ENCODE measurements around the gene NBPF6.
"Not testable (repeated sequence)": the region's sequence is repeated elsewhere in the genome, so short reads cannot be mapped to it uniquely, and the experiment has no call there.

The NBPF6 gene, protein sequence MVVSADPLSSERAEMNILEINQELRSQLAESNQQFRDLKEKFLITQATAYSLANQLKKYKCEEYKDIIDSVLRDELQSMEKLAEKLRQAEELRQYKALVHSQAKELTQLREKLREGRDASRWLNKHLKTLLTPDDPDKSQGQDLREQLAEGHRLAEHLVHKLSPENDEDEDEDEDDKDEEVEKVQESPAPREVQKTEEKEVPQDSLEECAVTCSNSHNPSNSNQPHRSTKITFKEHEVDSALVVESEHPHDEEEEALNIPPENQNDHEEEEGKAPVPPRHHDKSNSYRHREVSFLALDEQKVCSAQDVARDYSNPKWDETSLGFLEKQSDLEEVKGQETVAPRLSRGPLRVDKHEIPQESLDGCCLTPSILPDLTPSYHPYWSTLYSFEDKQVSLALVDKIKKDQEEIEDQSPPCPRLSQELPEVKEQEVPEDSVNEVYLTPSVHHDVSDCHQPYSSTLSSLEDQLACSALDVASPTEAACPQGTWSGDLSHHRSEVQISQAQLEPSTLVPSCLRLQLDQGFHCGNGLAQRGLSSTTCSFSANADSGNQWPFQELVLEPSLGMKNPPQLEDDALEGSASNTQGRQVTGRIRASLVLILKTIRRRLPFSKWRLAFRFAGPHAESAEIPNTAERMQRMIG

DNA sequence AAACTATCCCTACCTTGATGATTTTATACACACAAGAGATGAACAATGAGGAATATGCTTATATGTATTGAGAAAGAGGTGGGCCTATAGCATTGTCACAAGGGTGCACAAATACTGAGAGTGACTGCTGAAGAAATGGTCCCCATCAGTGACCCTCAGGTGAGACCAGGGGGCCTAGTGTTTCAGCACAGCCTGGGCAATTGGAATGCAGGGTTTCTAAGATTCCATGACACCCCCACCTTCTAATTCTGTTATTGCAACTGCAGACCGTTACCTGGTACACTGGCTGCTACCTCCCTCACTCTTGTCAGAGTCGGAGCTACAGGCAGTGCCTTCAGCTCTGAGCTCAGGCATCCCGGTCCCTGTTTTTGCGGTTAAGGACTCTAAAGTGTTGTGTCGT is at the start of gene NBPF6:
Gene NBPF6 (plus strand): TSS at position 301 of the 400 bp plus-strand sequence. CDS start 259 bp downstream, outside the sequence.
- DNase-seq: not testable (repeated sequence)

DNA sequence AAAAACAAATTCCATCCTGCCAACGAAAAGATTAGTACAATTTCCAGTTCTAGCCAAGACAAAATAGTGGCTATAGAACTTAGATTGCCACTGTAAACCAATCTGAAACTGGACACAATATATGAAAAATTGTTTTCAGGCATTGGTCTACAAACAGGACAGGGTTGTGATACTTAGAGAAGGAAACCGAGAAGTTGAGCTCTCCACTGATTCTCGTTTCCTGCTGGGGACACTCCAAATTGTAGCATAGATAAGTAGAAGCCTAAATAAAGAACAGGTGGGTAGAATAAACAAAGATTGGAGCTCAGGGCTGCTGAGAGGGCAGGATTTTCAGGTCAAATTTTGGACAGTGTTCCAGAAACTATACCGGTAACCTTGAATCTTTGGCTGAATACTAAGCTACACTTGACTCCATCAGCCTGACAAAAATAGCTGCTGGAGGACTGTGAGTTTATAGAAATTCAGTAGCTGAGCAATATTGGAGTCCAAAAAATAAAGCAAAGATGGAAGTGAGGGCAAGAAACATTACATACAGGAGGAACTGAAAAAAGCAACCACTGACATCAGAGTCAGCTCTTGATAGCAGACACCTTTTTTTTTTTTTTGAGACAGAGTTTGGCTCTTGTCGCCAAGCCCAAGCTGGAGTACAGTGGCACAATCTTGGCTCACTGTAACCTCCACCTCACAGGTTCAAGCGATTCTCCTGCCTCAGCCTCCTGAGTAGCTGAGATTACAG is 38.9 kb upstream of the NBPF6 start:
- not testable (repeated sequence) for DNase-seq

DNA sequence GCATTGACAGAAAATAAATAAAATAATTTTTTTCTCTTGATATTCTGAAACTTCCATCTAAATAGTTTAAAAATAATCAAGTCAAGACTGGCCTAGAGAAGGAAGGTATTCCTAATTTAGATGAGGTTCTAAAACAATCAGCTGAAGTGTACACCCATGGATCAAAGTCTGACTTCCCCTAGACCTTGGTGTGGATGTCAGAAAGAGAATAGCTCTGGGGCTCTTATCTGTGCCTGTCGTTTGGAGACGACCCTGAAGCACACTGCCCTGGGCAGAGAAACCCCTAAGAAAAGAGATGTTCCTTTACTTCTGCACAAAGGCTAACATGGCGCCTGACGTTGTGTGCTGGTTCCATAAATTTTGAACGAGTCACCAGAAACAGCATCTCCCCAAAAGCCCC is 30.0 kb upstream of the NBPF6 start:
- DNase-seq: not testable (repeated sequence)

DNA sequence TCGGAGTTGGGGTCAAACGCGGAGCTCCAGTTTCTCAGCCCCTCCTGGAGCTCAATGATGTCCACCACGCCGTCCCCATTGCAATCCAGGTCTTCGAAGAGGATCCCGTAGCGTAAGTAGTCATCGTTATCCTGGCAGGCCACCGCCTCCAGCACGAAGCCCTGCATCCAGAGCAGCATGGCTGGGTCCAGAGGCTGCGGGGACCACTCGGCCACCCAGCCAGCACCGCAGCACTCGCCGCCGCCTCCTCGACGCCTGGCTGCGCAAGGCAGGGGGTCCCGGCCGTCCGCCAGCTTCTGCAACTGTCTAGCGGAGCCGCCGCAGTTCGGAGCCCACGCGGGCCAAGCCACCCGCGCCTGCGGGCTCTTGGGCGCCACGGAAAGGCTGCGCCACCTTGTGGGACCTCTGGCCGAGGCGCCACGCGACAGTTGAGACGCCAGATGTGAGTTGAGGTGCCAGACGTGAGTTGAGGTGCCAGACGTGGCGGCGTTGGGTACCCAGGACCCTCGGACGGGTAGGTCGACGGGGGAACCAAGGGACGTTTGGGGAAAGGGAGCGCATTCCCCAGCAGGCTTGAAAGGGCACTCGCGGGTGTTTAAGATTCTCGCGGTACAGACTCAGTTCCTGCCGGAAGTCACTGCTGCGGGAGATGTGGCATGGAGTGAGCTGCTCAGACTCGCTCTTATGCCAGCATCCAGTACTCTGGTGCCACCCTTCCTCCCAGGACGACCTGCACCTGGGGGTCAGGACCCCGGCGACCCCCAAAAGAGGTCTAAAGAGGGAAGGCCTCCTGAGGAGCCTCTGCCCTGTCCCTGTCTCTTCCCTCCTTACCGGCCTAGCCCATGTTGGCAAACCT is 28.9 kb upstream of the NBPF6 start:
- DNase-seq: not testable (repeated sequence)

DNA sequence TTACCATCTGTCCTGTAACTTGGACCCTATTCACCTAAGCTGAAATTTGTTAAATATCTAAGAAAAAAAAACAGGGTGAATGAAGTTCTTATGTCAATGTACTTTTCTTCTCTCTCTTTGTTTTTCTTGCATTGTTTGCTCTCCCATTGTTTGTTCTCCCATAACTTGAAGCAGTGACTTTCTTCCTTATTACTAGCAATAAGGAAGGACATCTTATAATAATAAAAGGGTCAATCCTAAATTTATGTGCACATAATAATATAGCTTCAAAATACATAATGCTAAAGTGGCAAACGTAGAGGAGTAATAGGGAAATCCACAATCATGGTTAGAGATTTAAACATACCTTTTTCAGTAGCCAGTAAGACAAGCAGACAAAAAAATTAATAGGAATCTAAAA is 23.3 kb upstream of the NBPF6 start:
- not testable (repeated sequence) for DNase-seq

DNA sequence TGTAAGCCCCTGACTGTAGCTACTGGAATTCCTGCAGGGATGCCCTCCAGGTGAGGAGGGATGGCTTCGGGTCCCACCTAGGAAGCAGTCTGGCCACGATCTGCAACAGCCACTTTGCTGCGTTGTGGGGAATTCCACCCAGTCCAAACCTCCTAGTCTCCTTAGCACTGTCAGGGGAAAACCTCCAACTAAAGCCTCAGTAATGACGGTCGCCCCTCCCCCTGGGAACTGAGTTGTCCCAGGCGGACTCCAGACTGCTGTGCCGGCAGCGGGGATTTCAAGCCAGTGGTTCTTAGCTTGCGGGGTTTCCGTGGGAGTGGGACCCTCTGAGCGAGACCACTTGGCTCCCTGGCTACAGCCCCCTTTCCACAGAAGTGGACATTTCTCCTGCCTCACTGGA is 18.1 kb upstream of the NBPF6 start:
- DNase-seq: not testable (repeated sequence)

DNA sequence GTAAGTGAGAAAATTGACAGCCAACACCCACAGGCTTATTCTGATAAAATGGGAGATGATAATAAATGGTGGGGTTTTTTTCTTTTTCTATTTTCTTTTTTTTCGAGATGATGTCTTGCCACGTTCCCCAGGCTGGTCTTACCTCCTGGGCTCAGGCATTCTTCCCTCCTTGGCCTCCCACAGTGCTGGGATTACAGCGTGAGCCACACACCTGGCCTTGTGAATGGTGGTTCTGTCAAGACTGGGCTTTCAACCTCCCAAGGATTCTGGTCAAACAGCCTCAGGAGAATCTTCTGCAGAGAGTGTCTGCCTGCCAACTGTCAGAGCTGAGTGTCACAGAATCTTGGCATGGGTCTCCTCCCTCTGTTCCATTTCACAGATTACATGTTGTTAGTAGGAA is 16.7 kb upstream of the NBPF6 start:
- not testable (repeated sequence) for DNase-seq

DNA sequence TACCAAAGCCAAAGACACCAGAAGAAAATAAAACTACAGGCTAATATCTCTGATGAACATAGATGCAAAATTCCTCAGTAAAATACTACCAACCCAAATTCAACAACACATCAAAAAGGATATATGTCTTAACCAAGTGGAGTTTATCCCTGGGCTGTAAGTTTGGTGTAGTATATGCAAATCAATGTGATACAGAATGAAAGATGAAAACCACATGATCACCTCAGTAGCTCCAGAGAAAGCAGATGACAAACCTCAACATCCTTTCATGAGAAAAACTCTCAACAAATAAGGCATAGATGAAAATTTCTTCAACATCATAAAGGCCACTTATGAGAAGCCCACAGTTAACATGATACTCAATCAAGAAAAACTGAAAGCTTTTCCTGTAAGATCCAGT is 11.6 kb upstream of the NBPF6 start:
- DNase-seq: not testable (repeated sequence)

DNA sequence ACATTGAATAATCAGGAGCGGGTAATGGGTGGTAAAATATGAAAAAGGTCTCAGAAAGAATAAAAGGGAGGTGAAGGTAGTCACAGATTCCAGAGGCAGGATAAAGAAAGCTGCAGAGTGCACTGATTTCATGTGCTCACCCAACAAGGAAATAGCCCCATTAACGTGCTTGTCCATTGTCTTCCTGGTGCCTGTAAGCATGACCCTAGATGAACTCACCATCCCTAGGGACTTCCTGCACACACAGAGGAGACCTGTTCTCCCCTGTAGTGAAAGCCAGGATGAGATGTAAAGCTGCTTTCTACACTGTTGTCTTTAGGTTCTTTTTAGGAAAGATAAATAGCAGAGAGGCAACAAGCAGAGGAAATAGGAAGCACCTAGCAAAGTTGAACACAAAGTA is 4.4 kb downstream of the NBPF6 start:
- DNase-seq: not testable (repeated sequence)

DNA sequence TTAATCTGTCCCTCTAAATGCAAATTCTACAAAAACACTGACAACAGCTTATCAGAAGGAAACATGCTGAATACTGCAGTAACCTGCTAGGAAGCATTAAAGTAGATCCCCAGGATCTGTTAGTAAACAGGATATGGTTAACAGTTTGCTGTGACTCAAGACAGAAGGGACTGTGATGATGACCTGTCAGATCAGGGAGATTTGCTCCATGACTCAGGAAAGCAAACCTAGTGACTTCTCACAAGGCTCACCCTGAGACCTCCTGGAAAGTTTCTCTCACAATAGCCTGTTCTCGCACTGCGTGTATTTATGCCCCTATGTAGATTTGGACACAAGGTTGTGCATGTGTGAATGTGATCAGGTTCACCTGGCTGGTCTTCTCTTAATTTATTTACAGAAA is 8.5 kb downstream of the NBPF6 start:
- not testable (repeated sequence) for DNase-seq

DNA sequence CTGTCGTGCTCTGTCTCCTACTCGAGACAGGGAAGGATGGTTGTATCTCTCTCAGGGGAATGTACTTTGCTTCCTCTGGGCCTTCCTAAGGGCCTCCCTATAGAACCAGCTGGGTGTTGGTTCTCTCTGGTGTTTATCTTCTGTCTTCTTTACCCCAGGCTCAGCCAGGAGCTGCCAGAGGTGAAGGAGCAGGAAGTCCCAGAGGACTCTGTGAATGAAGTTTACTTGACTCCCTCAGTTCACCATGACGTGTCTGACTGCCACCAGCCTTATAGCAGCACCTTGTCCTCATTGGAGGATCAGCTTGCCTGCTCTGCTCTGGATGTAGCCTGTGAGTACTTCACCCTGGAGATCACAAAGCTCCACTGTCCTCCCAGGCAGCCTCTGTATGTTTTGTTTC is 11.6 kb downstream of the NBPF6 start:
- not testable (repeated sequence) for DNase-seq

DNA sequence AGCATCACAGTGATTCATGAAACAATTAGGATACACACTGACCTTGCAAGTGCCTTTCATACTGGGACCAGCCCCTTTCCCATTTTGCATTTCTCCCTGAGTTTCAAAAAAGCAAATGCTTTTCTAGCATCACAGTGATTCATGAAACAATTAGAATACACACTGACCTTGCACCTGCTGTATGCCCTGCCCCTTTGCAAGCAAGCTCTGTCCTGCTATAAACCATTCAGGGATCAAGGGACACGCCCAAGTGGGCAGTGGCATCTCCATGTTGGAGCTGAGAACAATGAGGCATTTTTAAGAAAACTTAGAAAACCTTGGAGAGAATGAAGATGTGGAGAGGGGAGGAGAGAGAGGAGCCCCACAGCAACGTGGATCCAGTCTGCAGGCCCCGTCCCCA is 13.8 kb downstream of the NBPF6 start:
- DNase-seq: not testable (repeated sequence)

DNA sequence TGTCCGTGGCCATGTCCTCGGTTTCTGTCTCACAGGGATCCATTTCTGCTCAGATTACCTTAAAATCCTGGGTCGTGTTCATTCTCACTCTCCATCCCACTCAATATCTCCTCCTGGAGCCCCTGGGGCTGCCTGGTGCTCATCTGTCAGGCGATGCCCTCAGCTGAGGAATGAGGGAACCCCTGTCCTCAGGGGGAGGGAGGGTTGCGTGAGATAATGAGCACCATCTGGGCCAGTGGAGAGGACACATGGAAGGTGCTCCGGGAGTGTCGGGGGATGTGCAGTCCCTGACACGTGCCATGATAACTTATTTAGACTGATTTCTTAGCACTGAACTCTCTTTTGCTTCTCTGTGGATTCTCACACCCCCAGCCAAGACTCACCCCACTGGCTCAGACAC is 16.0 kb downstream of the NBPF6 start:
- not testable (repeated sequence) for DNase-seq

DNA sequence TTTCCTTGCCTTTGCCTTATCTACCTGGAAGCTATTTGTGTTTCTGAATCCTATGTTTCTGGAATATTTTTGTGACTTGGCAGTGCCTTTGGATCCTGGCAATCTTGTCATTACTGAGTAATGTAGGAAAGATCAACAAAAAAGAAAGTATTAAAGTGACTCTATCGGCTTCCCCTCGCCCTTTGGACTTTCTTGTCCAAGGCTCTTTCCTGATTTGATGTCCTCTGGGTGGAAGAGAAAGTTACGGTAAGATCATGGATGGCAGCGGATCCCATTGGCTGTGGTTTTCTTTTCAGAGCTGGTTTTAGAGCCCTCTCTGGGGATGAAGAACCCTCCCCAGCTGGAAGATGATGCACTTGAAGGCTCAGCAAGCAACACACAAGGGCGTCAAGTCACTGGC is 17.0 kb downstream of the NBPF6 start:
- DNase-seq: not testable (repeated sequence)

DNA sequence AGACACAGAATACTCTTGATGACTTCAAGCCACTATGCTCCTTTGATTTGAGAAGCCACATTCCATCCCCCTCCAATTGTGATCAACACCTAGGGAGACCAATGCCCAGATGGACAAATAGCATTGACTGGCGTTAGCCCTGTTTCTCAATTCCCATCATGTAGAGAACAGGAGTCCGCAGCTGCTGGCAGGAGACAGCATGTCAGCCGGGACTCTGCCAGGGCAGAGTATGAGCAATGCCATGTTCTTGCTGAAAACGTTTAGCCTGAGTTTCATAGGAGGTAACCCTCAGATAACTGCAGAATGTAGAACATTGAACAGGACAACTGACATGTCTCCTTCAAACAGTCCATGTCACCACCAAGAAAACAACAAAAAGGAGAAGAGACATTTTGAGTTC is 20.6 kb downstream of the NBPF6 start:
- not testable (repeated sequence) for DNase-seq

DNA sequence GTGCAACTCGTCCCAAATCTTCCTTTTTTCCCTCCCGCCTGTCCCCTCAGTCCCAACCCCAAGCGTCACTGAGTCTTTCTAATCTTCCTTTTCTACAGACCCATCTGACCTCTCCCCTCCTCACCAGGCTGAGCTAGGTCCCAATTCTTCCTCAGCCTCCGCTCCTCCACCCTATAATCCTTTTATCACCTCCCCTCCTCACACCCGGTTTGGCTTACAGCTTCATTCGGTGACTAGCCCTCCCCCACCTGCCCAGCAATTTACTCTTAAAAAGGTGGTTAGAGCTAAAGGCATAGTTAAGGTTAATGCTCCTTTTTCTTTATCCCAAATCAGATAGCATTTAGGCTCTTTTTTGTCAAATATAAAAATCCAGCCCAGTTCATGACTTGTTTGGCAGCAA is 24.4 kb downstream of the NBPF6 start:
- not testable (repeated sequence) for DNase-seq

DNA sequence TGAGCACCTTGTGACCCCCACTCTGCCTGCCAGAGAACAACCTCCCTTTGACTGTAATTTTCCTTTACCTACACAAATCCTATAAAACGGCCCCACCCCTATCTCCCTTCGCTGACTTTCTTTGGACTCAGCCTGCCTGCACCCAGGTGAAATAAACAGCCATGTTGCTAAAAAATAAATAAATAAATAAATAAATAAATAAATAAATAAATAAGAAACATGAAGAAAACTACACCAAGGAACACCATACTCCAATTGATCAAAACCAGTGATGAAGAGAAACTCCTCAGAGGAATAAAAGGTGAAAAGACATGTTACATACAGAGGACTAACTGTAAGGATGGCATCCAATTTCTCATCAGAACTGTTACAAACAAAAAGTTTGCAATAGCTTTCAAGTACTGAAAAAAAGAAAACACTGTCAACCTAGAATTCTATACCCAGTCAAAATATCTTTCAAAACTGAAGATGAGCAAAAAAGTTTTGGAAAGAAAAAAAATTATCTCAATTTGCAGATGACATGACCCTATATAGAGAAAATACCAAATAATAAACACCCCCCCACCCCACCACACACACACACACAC is 28.4 kb downstream of the NBPF6 start:
- no peak for DNase-seq

DNA sequence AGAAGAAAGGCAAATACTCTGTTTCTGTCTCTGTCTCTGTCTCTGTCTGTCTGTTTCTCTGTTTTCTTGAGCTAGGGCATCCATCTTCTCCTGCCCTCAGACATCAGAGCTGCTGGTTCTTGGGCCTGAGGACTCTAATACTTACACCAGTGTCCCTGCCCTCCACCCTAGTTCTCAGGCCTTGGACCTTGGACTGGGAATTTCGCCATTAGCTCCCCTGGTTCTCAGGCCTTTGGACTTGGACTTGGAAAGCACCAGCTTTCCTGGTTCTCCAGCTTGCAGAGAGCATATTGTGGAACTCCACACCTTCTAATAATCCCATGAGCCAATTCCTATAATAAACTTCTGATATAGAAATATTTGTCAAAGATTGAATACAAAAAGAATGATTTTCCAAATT is 32.6 kb downstream of the NBPF6 start:
- no peak for DNase-seq

DNA sequence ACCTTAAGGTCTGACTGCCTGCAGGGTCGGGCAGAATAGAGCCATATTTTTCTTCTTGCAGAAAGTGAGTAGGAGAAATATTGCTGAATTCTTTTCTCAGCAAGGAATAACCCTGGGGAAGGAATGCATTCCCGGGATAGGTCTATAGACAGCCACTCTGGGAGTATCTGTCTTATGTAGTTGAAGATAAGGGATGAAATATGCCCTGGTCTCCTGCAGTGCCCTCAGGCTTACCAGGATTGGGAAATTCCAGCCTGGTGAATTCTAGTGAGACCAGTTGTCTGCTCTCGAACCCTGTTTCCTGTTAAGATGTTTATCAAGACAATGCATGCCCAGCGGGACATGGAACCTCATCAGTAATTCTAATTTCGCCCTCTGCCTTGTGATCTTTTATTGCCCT is 35.8 kb downstream of the NBPF6 start:
- not testable (repeated sequence) for DNase-seq

DNA sequence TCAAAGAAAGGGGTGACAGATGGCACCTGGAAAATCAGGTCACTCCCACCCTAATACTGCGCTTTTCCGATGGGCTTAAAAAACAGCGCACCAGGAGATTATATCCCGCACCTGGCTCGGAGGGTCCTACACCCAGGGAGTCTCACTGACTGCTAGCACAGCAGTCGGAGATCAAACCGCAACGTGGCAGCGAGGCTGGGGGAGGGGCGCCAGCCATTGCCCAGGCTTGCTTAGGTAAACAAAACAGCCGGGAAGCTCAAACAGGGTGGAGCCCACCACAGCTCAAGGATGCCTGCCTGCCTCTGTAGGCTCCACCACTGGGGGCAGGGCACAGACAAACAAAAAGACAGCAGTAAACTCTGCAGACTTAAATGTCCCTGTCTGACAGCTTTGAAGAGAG is 36.6 kb downstream of the NBPF6 start:
- DNase-seq: not testable (repeated sequence)

DNA sequence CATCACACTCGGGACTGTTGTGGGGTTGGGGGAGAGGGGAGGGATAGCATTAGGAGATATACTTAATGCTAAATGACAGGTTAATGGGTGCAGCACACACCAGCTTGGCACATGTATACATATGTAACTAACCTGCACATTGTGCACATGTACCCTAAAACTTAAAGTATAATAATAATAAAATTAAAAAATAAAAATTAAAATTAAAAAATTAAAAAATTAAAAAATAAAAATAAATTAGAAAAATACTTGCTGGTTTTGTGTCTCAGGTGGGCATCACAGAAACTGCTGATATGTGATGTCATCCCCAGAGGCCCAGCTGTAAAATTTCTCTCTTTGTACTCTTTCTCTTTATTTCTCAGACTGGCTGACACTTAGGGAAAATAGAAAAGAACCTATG is 44.9 kb downstream of the NBPF6 start:
- DNase-seq: not testable (repeated sequence)

DNA sequence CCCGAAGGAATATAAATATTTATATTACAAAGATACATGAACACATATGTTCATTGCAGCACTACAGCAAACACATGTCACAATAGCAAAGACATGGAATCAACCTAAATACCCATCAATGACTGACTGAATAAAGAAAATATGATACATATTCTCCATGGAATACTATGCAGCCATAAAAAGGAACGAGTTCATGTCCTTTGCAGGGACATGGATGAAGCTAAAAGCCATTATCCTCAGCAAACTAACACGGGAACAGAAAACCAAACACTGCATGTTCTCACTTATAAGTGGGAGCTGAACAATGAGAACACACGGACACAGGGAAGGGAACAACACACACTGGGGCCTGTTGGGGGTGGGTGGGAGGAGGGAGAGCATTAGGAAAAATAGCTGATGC is 46.7 kb downstream of the NBPF6 start:
- DNase-seq: not testable (repeated sequence)
